WTC11 (cell line): ENCODE data around the gene LRMDA. TPM values are rescaled to one million over a fixed set of nuclear protein-coding genes. Genes with fewer than 3 reads are reported as not detected.
"Not testable (repeated sequence)": the region's sequence is repeated elsewhere in the genome, so short reads cannot be mapped to it uniquely, and the experiment has no call there.

ENCODE experiments used
- ATAC-seq: fragments of 200-7000 bp; cut with Tn5 transposase; 2 replicates; pipeline ENCODE4 v1.10.0; 2021; ENCODE audit warnings: mild to moderate bottlenecking, moderate library complexity
- CTCF ChIA-PET: fragments of 300-600 bp; sonication (Branson Sonifier 250); formaldehyde crosslinking; loops from one replicate; lab custom pipeline; 2021; ENCODE audit warnings: antibody characterized with exemption; lab: Charles Lee
- POLR2A ChIA-PET: fragments of 350-600 bp; sonication (Branson Sonifier 250); formaldehyde crosslinking; loops from one replicate; lab custom pipeline; 2021; ENCODE audit warnings: antibody characterized with exemption; lab: Charles Lee
- DNase-seq: peaks from one replicate; pipeline ENCODE4 v3.0.0; 2021; ENCODE audit warnings: low spot score
- H3K27ac Mint-ChIP-seq: 2 replicates; pipeline ENCODE4 v1.8.0; 2021; ENCODE audit warnings: mixed read lengths
- H3K27me3 Mint-ChIP-seq: 2 replicates; pipeline ENCODE4 v1.8.0; 2021; ENCODE audit warnings: low read depth, mild to moderate bottlenecking, moderate library complexity, mixed read lengths
- H3K36me3 Mint-ChIP-seq: 2 replicates; pipeline ENCODE4 v1.8.0; 2021; ENCODE audit warnings: mixed read lengths
- H3K4me1 Mint-ChIP-seq: 2 replicates; pipeline ENCODE4 v1.8.0; 2022; ENCODE audit warnings: mixed read lengths
- H3K4me3 Mint-ChIP-seq: 2 replicates; pipeline ENCODE4 v1.8.0; 2021; ENCODE audit warnings: mild to moderate bottlenecking, moderate library complexity, mixed read lengths
- H3K9me3 Mint-ChIP-seq: 2 replicates; pipeline ENCODE4 v1.8.0; 2021; ENCODE audit warnings: mixed read lengths
- ATF1 ChIP-seq: sonication (generic); formaldehyde crosslinking; IDR thresholded peaks from 2 replicates; pipeline ENCODE4 v1.8.1; 2023; ENCODE audit warnings: mild to moderate bottlenecking, moderate library complexity, missing genetic modification reagents
- E2F4 ChIP-seq: sonication (generic); formaldehyde crosslinking; IDR thresholded peaks from 2 replicates; pipeline ENCODE4 v1.8.1; 2022; ENCODE audit warnings: low read depth, mild to moderate bottlenecking, moderate library complexity, missing genetic modification reagents, borderline replicate concordance
- E2F5 ChIP-seq: sonication (generic); formaldehyde crosslinking; IDR thresholded peaks from 2 replicates; pipeline ENCODE4 v1.8.1; 2022; ENCODE audit warnings: mild to moderate bottlenecking, moderate library complexity, missing genetic modification reagents
- FOXP4 ChIP-seq: sonication (generic); formaldehyde crosslinking; IDR thresholded peaks from 2 replicates; pipeline ENCODE4 v1.8.0; 2022; ENCODE audit warnings: mild to moderate bottlenecking, missing genetic modification reagents
- GTF2I ChIP-seq: fragments of 250-450 bp; sonication (Bioruptor Pico); conservative IDR thresholded peaks from 2 replicates; pipeline ENCODE4 v1.4.0; 2021; ENCODE audit warnings: mild to moderate bottlenecking
- IRF1 ChIP-seq: sonication (generic); formaldehyde crosslinking; IDR thresholded peaks from 2 replicates; pipeline ENCODE4 v1.8.0; 2023; ENCODE audit warnings: missing genetic modification reagents
- JAZF1 ChIP-seq: fragments of 250-450 bp; sonication (Bioruptor Pico); IDR thresholded peaks from 2 replicates; pipeline ENCODE4 v1.9.0; 2021; ENCODE audit warnings: moderate library complexity, mild to moderate bottlenecking, inconsistent platforms
- MAX ChIP-seq: sonication (generic); formaldehyde crosslinking; IDR thresholded peaks from 2 replicates; pipeline ENCODE4 v1.8.0; 2022; ENCODE audit warnings: mild to moderate bottlenecking, missing genetic modification reagents
- NR1H2 ChIP-seq: sonication (generic); formaldehyde crosslinking; IDR thresholded peaks from 2 replicates; pipeline ENCODE4 v1.9.0; 2021; ENCODE audit warnings: mild to moderate bottlenecking, moderate library complexity, missing genetic modification reagents
- PRRX2 ChIP-seq: fragments of 250-450 bp; sonication (Bioruptor Pico); IDR thresholded peaks from 2 replicates; pipeline ENCODE4 v1.8.0; 2021; ENCODE audit warnings: mild to moderate bottlenecking
- SOX15 ChIP-seq: fragments of 250-450 bp; sonication (Bioruptor Pico); IDR thresholded peaks from 2 replicates; pipeline ENCODE4 v1.9.0; 2021; ENCODE audit warnings: mild to moderate bottlenecking
- ZMAT4 ChIP-seq: fragments of 250-450 bp; sonication (Bioruptor Pico); IDR thresholded peaks from 2 replicates; pipeline ENCODE4 v1.9.0; 2021; ENCODE audit warnings: mild to moderate bottlenecking
- ZNF121 ChIP-seq: sonication (generic); formaldehyde crosslinking; IDR thresholded peaks from 2 replicates; pipeline ENCODE4 v1.8.0; 2023; ENCODE audit warnings: missing genetic modification reagents
- ZNF281 ChIP-seq: sonication (generic); formaldehyde crosslinking; IDR thresholded peaks from 2 replicates; pipeline ENCODE4 v1.8.0; 2023; ENCODE audit warnings: mild to moderate bottlenecking, missing genetic modification reagents
- ZNF396 ChIP-seq: fragments of 250-450 bp; sonication (Bioruptor Pico); IDR thresholded peaks from 2 replicates; pipeline ENCODE4 v1.8.0; 2021; ENCODE audit warnings: mild to moderate bottlenecking, moderate library complexity, borderline replicate concordance
- ZNF425 ChIP-seq: fragments of 250-450 bp; sonication (Bioruptor Pico); conservative IDR thresholded peaks from 2 replicates; pipeline ENCODE4 v1.9.0; 2021; ENCODE audit warnings: mild to moderate bottlenecking
- ZNF512 ChIP-seq: sonication (generic); formaldehyde crosslinking; IDR thresholded peaks from 2 replicates; pipeline ENCODE4 v1.8.1; 2022; ENCODE audit warnings: missing genetic modification reagents, borderline replicate concordance
- total RNA-seq: library from RNA; stranded (reverse); gene quantifications from 3 replicates; pipeline ENCODE4 v1.2.3, GENCODE V29; 2021

LRMDA gene
- total RNA-seq, 1 experiment from 2014 or later, result 0.92 TPM

- no peak for TF ChIP-seq JAZF1 (CRISPR knock-in tag)
Observed at GRCh38 chr10:75619635-75620034, 188.2 kb downstream of the LRMDA start (continued).

- H3K4me3 Mint-ChIP-seq, result no peak overlapping the region
- H3K4me1 Mint-ChIP-seq, result peaks cover 6% of the 10 kb centered on the region
- H3K27ac Mint-ChIP-seq, result no peak overlapping the region
- no peaks in the 10 kb centered on the region for H3K9me3 Mint-ChIP-seq
- no peak for ATAC-seq
- ChIA-PET POLR2A (no interaction called here), CTCF (no interaction called here)
- no peak for DNase-seq
- no peak for TF ChIP-seq IRF1 (CRISPR knock-in tag)
- TF ChIP-seq PRRX2 (CRISPR knock-in tag), result no peak
- TF ChIP-seq GTF2I, result no peak
- no peak for TF ChIP-seq SOX15 (CRISPR knock-in tag)
- TF ChIP-seq ZNF121, result no peak
- TF ChIP-seq ATF1 (CRISPR knock-in tag), result no peak
- no peak for TF ChIP-seq FOXP4
- TF ChIP-seq ZNF512, result no peak
- no peak for TF ChIP-seq E2F4 (CRISPR knock-in tag)
- TF ChIP-seq JAZF1 (CRISPR knock-in tag), result no peak
- peaks cover 7% of the 10 kb centered on the region for H3K27me3 Mint-ChIP-seq
- H3K36me3 Mint-ChIP-seq, result no peaks in the 10 kb centered on the region
Observed at GRCh38 chr10:75620356-75620755, 188.9 kb downstream of the LRMDA start.

- H3K27me3 Mint-ChIP-seq, H3K36me3 Mint-ChIP-seq, H3K27ac Mint-ChIP-seq, POLR2A ChIA-PET, DNase-seq, H3K4me3 Mint-ChIP-seq, H3K9me3 Mint-ChIP-seq, ATAC-seq, H3K4me1 Mint-ChIP-seq: not testable (repeated sequence)
- CTCF ChIA-PET, result interaction anchor here (1.5 kb wide), 1 partner anchor 27 kb away, joined by 5 read pairs; no protein-coding TSS in a partner anchor
Observed at GRCh38 chr10:75621003-75621402, 189.6 kb downstream of the LRMDA start.

GRCh38 chr10:75622503-75622902, 191.1 kb downstream of the LRMDA start:
- no peaks in the 10 kb centered on the region for H3K9me3 Mint-ChIP-seq
- ChIA-PET POLR2A (no interaction called here), CTCF (interaction anchor here (1.1 to 1.5 kb wide), 3 partner anchors 29 to 414 kb away, joined by 3 to 5 read pairs (median 4); partner anchors contain the start of gene ZNF503)
- peaks cover 7% of the 10 kb centered on the region for H3K27me3 Mint-ChIP-seq
- H3K4me3 Mint-ChIP-seq, result no peak overlapping the region
- DNase-seq (no peak), ATAC-seq (no peak)
- H3K36me3 Mint-ChIP-seq, result no peaks in the 10 kb centered on the region
- peaks cover 6% of the 10 kb centered on the region for H3K4me1 Mint-ChIP-seq
- H3K27ac Mint-ChIP-seq, result no peak overlapping the region
- no peak for TF ChIP-seq NR1H2 (CRISPR knock-in tag)
- TF ChIP-seq ZNF425 (CRISPR knock-in tag), result no peak
- no peak for TF ChIP-seq E2F5 (CRISPR knock-in tag)
- no peak for TF ChIP-seq ZMAT4 (CRISPR knock-in tag)
- no peak for TF ChIP-seq ZNF281
- TF ChIP-seq ZNF396, result no peak
- no peak for TF ChIP-seq MAX (CRISPR knock-in tag)
